ENCODE results near the gene LMOD1.
"Not testable (repeated sequence)": the region's sequence is repeated elsewhere in the genome, so short reads cannot be mapped to it uniquely, and the experiment has no call there.

LMOD1 gene

DNA sequence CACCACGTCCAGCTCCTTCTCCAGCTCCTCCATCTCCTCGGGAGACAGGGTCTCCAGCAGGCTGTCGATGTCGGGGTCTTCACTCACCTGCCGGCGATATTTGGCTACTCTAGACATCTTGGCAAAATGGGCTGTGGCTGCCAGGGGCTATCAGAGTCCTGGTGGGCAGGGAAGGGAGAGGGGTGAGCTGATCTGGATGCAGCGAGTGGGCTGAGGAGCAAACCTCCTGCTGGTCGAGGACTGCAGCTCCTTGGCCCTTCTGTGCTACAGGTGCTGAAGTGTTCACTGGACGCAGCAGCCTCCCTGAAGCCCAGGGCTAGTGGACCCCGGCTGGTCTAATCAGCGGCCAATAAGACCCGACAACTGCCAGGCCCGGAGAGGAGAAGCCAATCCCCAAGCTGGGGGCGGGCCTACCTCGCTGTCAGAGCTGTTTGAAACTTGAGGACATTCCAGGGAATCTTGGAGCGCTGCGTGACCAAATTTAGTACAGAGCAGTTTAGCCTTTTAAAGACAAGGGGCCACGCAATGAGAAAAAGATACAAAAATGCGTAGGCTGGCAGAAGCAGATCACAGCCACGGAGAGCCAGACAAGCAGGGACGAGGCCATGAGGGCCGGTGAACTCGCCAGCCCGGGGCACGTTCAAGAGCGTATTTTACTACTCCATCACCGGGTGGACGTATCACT is at the start of gene LMOD1:
TSS of gene LMOD1 (minus strand) at position 325 of the 685 bp plus-strand sequence. CDS start at position 117, 208 bp downstream.
- peak; percentile 24 for DNase-seq

DNA sequence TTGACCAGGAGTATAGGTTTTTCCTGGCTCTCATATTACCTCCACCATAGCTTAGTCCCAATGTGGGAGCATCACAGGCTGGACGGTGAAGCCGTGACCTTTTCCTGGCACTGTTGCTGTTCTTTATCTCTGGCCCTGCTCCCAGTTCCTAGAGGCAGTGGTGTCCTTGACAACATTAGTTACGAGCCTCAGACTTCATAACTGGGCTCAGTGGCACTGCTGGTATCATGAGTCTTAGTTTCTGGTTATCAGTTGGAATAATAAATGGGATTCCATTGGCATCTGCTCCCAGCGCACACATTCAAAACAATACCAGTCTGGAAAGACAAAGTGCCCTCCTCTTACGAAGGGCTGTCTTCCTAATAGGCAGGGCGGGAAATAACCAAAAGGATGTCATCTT is 44.1 kb upstream of the LMOD1 start:
- no peak for DNase-seq

DNA sequence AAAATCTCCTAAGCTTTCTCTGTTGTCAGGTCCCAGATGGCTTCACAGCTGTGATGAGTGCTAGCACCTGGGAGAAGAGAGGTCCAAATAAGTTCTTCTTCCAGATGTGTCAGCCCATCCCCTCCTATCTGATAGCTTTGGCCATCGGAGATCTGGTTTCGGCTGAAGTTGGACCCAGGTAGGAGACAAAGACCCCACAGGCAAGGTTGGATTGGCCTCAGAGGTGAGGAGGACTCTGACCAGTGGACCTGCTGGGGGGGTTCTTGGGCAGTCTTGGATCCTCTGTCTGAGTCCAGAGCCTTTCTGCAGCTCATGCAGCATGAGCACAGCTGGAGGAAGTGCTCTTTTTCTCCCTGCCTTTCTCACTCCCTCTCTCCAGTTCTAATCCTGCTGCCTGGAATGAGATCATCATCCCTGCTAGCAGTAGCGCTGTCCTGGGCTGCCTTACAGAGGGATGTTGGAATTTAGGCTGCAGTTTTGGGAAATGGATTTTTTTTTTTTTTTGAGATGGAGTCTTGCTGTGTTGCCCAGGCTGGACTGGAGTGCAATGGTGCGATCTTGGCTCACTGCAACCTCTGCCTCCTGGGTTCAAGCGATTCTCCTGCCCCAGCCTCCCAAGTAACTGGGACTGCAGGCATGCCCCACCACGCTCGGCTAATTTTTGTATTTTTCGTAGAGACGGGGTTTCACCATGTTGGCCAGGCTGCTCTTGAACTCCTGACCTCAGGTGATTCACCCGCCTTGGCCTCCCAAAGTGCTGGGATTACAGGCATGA is 43.2 kb upstream of the LMOD1 start:
- DNase-seq, result no peak

DNA sequence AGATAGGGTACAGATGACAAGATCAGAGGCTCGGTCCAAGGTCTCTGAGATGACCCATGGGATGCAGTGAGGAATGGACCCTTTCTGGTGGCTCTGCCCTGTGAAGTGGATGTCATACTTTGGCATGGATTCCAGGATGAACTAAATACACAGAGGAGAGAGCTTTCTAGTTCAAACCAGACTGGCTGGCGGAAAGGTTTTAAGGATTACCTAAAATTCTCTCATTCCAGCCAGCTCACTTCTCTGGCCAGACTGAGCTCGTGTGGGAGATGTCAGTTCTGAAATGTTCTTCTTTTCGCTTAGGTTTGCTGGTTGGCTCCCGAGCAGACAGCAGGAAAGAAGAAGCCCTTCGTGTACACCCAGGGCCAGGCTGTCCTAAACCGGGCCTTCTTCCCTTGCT is 42.3 kb upstream of the LMOD1 start:
- DNase-seq, result no peak

DNA sequence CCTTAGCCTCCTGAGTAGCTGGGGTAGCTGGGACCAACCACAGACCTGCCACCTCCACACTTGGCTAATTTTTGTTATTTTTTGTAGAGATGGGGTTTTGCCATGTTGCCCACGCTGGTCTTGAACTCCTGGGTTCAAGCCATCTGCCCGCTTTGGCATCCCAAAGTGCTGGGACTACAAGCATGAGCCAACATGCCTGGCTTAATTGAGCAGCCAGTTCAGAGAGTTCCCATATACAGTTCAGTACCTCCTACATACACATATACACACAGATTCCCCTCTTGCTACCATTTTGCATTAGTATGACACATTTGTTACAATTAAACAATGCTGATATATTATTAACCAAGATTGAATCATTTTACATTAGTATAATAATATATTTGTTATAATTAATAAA is 39.0 kb upstream of the LMOD1 start:
- DNase-seq, result no peak

DNA sequence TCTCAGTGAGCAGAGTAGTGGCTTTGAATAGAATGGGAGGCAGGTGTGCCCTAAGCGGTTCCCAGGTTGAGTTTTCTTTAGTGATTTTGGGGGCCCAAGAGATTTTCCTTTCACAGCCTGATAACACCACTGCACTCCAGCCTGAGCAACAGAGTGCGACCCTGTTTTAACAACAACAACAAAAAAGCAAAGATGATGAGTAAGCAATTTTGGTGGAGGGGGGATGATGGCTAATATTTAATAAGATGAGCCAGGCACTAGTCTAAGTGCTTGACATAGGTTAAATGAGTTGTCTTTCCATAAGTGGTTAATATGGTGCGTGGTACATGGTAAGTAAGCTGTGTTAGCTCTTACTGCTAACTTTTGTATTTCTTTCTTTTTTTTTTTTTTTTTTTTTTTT is 38.1 kb upstream of the LMOD1 start:
- no peak for DNase-seq

DNA sequence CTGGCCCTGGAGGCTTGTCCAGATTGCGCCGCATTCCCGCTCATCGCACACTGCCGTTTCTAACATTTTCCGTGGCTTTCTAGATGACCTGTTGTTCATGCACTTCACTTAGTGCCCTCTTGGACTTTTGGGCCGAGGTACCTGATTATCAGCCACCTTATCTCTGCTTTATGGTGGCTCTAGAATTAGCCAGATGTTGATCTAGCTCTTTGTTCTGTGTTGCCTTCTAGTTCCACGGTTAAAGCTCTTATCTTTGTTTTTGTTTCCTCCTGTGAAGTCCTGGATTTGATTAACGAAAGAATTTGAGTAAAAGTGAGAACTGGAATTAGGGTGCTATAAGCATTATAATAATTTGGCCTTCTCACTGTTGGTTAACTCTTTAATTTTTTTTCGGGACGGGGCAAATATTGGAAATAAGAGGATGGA is 37.0 kb upstream of the LMOD1 start:
- DNase-seq, result no peak

DNA sequence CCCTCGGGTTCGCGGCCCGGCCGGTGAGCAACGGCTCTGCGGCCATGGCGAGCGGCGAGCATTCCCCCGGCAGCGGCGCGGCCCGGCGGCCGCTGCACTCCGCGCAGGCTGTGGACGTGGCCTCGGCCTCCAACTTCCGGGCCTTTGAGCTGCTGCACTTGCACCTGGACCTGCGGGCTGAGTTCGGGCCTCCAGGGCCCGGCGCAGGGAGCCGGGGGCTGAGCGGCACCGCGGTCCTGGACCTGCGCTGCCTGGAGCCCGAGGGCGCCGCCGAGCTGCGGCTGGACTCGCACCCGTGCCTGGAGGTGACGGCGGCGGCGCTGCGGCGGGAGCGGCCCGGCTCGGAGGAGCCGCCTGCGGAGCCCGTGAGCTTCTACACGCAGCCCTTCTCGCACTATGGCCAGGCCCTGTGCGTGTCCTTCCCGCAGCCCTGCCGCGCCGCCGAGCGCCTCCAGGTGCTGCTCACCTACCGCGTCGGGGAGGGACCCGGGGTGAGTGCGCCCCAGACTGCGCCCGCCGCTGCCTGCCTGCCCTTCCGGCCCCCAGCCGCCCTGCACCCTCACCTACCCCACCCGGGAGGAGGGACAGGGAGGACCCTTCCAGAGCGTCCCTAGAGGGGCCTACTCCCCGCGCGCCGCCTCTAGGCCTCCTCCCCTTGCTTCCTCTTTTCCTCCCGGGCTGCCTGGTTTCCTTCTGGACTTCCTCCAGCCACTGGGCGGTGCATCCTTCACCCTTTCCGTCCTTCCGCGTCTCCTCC is 36.5 kb upstream of the LMOD1 start, which contains the start of gene RNPEP:
TSS of gene RNPEP (plus strand) at position 26 of the 757 bp plus-strand sequence. CDS start at position 45, 19 bp downstream.
- DNase-seq, result no peak

DNA sequence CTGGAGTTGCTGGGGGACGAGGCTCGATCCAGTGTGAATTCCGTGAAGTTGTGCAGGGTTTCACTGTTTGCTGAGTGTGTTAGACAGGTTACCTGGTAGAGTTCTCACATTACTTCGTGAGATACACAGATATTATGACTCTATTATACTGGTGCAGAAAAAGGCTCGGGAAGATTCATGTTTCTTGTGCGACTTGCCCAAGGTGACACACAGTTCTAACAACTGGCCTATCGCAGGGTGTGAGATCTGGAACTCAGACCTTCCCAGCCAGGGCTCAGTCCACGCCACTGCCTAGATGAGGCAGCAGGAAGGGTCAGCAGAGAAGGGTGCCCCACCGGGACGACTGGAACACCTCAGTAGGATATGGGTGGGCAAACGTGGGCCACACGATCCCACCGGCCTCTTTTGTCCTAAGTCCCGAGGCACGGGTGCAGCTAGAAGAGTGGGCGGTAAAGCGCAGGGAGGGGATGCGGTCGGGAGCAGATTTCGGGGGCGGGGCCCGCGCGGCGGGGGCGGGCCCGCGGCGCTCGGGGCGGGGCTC is 35.8 kb upstream of the LMOD1 start:
- no peak for DNase-seq

DNA sequence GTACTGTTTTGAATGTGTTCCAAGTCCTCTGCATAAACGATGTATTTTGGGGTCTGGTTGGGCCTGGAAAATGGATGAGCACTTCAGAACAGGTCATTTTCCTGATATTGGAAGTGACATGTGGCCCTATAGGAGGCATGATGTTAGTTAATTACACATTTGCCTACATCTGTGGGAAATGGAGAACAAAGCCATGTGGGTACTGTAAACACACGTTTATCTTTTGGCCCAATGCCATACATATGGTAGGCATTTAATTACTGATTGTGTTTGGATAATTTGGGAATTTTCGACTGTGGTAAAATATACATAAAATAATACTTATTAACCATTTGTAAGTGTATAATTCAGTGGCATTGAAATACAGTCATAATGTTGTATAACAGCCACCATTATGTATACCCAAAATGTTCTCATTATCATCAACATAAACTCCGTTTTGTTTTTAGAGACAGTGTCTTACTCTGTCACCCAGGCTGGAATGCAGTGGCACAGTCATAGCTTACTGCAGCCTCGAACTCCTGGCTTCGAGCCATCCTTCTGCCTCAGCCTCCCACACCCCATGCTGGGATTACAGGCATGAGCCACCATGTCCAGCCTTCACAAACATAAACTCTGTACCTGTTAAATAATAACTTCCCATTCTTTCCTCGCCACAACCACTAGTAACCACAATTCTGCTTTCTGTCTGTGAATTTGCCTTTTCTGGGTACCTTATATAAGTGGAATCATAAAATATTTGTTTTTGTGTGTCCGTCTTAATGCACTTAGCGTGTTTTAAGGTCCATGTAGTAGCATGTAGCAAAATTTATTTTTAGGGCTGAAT is 24.2 kb upstream of the LMOD1 start:
- DNase-seq, result no peak

DNA sequence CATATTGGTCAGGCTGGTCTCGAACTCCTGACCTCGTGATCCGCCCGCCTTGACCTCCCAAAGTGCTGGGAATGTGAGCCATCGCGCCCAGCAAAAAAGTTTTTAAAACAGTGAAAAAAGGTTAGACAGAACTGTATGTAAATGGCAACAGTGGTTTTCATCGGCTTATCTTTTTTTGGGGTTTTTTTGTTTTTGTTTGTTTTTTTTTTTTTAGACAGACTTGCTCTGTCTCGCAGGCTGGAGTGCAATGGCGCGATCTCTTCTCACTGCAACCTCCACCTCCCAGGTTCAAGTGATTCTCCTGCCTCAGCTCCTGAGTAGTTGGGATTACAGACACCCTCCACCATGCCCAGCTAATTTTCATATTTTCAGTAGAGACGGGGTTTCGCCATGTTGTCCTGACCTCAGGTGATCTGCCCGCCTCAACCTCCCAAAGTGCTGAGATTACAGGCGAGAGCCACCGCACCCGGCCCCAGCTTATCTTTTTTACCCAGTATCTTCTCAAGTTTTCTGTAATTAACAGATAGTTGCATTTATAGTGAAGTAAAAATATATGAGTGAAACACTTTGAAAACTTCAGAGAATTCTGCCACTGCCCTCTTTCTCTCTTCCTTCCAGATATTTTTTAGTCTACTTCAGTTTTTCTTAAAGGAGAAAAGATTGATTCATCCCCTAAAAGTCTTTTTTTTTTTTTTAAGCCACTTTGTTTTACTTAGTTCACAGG is 22.0 kb upstream of the LMOD1 start:
- no peak for DNase-seq

DNA sequence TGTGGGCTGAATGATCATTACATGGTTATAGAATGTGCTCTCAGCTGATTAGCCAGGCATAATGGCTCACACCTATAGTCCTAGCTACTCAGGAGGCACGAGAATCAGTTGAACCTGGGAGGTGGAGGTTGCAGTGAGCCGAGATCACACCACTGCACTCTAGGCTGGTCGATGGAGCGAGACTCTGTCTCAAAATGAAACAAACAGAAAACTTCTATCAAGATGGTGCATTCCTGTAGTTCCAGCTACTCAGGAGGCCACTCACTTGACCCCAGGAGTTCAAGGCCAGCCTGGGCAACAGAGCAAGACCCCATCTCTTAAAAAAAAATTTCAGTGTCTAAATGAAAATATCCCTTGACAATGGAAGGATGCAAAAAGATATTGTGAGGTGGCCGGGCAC is 19.8 kb upstream of the LMOD1 start:
- no peak for DNase-seq

DNA sequence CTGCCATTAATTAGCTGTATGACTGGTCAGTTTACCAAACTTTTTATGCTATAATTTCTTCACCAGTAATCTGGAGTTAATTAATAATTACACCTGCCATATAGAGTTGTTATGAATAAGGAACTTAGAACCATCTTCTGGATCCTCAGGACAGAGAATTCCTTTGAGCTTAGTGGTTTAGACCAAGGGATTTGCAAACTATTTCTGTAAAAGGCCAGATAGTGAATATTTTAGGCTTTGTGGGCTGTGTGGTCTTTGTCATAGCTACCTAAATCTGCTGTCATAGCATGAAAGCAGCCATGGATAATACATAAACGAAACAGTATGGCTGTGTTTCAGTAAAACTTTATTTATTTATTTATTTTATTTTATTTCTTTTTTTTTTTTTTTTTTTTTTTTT is 17.9 kb upstream of the LMOD1 start:
- DNase-seq, result no peak

DNA sequence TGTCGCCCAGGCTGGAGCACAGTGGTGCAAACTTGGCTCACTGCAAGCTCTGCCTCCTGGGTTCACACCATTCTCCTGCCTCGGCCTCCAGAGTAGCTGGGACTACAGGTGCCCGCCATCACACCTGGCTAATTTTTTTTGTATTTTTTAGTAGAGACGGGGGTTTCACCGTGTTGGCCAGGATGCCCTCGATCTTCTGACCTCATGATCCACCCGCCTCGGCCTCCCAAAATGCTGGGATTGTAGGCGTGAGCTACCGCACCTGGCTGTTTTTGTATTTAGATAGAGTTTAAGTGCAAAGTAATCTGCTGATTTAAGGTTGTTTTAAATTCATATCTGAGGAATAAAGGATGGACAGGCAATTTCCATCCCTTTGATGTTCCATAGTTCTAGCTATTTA is 16.0 kb upstream of the LMOD1 start:
- not testable (repeated sequence) for DNase-seq

DNA sequence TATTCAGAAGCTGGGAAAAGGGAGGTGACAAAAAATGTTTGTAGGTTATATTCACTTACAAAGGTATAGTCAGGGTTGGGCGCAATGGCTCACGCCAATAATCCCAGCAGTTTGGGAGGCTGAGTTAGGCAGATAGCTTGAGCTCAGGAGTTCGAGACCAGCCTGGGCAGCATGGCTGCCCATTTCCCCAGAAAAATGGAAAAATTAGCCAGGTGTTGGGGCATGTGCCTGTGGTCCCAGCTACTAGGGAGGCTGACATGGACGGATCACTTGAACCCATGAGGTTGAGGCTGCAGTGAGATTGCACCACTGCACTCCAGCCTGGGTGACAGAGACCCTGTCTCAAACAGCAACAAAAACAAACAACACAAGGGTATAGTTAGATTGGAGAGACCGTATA is 12.0 kb upstream of the LMOD1 start:
- DNase-seq, result no peak

DNA sequence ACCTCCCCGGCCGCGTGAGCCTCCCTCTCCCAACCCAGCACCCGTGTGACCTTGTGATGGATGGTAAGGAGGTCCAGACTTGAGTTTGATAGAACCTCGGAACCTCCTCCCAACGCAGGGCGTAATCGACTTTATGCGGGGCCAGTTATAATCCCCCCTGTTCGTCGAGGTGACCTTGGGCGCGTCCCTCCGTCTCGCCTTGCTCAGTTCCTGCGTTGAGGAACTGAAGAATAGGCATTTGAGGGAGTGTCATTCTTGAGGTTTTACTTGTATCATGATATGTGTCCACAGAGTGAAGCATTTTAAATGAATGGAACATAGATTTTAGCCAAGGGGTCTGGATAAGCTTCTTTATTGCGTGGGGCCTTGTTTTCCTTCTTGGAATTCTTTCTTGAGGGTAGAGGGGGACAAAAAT is 9.4 kb upstream of the LMOD1 start:
- DNase-seq, result no peak

DNA sequence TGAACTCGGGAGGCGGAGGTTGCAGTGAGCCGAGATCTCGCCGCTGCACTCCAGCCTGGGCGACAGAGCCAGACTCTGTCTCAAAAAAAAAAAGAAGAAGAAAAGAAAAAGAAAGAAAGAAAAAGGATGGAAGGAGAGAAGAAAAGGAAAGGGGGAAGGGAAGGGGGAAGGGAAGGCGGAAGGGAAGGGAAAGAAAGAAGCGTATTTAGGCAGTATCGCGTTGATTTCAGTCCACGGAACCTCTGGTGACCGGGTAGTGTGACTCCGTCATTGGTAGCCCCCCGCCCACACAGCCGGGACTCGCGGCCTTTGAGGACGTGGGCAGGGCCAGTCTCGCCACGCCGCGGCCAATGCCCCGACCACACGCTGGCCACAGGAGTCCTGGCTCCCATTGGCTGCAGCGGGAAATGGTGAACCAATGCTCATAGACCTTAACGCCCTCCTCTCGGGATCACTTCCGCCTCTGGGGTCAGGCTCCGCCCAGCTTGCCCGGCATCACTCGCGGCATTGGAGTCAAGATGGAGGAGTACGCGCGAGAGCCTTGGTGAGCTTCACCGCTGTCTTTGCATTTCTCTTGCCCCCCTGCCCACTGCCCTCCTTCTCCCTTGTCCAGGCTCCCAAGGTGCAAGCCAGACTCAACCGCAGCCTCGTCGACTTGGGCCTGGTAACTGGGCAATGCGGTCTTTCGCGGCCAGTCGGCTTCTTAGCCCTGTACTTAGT is 8.8 kb upstream of the LMOD1 start, which contains the start of gene TIMM17A:
TSS of gene TIMM17A (plus strand) at position 495 of the 720 bp plus-strand sequence. CDS start at position 519, 24 bp downstream.
- DNase-seq, result peak; percentile 87

DNA sequence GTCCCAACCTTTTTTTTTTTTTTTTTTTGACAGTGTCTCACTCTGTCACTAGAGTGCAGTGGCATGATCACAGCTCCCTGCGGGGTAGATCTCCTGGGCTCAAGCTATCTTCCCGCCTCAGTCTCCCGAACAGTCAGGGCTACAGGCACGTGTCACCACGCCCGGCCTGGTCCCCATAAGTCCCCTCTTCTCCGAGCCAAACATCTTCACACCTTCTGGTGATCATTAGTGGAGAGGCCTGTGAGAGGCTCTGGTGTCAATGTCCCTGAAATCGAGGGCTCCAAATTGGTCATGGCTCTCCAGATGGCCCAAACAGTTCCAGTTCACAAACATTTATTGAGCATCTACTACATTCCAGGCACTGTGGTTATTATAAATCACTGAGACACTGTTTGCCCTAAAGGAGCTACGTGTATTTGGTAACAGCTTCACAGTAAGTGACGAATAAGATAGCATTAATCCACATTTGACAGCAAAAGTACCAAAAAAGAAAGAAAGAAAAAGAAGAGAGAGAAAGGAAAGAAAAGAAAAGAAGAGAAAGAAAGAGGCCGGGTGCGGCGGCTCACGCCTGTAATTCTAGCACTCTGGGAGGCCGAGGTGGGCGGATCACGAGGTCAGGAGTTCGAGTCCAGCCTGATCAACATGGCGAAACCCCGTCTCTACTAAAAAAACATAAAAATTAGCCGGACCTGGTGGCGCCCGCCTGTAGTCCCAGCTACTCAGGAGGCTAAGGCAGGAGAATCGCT is 8.1 kb upstream of the LMOD1 start:
- no peak for DNase-seq

DNA sequence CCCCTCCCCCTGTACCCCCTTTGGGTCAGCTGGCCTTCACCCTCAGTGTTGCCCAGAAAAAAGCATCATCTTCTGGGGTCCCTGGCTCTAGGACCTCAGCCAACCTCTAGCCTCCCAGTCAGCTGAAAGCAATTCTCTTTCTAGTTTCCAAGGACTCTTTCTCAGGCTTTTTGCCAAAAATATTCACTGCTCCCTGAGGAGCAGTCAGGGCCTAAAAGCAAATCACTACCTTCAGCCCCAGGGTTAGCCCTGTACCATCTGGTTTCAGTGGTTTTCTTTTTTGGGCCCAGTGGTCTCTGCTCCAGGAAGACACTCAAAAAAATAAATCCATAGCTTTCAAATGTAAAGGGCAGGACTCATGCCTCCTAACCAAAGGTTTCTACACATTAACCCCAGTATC is 3.1 kb upstream of the LMOD1 start:
- no peak for DNase-seq

DNA sequence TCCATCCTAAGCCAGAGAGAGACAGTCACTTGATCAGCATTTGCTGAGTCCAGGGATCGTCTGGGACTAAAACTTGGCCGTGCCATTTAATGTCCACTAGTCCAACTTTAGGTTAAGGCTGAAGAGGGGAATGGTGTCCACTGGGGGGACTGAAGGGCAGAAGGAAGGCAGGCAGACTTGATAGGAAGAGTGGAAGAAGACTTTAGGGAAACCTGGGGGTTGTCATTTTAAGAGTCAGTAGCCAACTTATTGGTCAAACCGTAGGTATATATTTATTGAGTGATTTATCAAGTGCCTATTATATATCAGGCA is 1.3 kb upstream of the LMOD1 start:
- DNase-seq, result no peak
